H1 (cell line): Measurements from ENCODE around the gene ANKRD2. TPM values are rescaled to one million over a fixed set of nuclear protein-coding genes. Genes with fewer than 3 reads are reported as not detected.

Source experiments
- CTCF ChIA-PET: fragments of 300-600 bp; sonication (Branson Sonifier 250); formaldehyde crosslinking; loops from one replicate; lab custom pipeline; 2021; ENCODE audit not compliant: partially characterized antibody; lab: Charles Lee
- POLR2A ChIA-PET: fragments of 300-600 bp; sonication (Branson Sonifier 250); formaldehyde crosslinking; loops from one replicate; lab custom pipeline; 2021; ENCODE audit warnings: inconsistent platforms; ENCODE audit not compliant: partially characterized antibody; lab: Charles Lee
- DNase-seq, 2 experiments: peaks; one replicate each; pipeline versions ENCODE4 v3.0.0 to v3.0.0-alpha.2; 2010 to 2022; ENCODE audit warnings: low spot score in 2 of 2, low read depth in 1 of 2, mixed read lengths in 1 of 2
- FAIRE-seq: peaks from 2 replicates; lab custom pipeline; 2011; peaks lifted over from hg19 to GRCh38; lab: Jason Lieb, UNC
- H2AFZ ChIP-seq: 2 replicates; pipeline ENCODE4 v1.8.1; 2012; ENCODE audit warnings: low read length, inconsistent platforms
- H2AK5ac ChIP-seq: 2 replicates; pipeline ENCODE4 v1.6.1; 2013; ENCODE audit warnings: low read depth, low read length
- H2BK120ac ChIP-seq: replicated peaks from 2 replicates; pipeline ENCODE3; 2013; ENCODE audit warnings: low read depth, low read length, inconsistent platforms
- H2BK12ac ChIP-seq: 2 replicates; pipeline ENCODE4 v1.6.1; 2013; ENCODE audit warnings: low read depth, low read length
- H2BK15ac ChIP-seq: 2 replicates; pipeline ENCODE4 v1.6.1; 2013; ENCODE audit warnings: low read length
- H2BK20ac ChIP-seq: 2 replicates; pipeline ENCODE4 v1.6.1; 2013; ENCODE audit warnings: low read length
- H2BK5ac ChIP-seq: 2 replicates; pipeline ENCODE4 v1.6.1; 2013; ENCODE audit warnings: low read depth, low read length
- H3K14ac ChIP-seq: 2 replicates; pipeline ENCODE4 v1.6.1; 2013; ENCODE audit warnings: inconsistent platforms; ENCODE audit not compliant: insufficient read length
- H3K18ac ChIP-seq: 2 replicates; pipeline ENCODE4 v1.6.1; 2013; ENCODE audit warnings: low read length; ENCODE audit errors: extremely low read depth
- H3K23ac ChIP-seq: 2 replicates; pipeline ENCODE4 v1.6.1; 2013; ENCODE audit warnings: inconsistent platforms; ENCODE audit not compliant: insufficient read length
- H3K23me2 ChIP-seq: 2 replicates; pipeline ENCODE4 v1.6.1; 2013; ENCODE audit warnings: low read depth, low read length
- H3K27ac ChIP-seq: 2 replicates; pipeline ENCODE4 v1.6.1; 2011; ENCODE audit warnings: low read depth, low read length, inconsistent platforms
- H3K27me3 ChIP-seq, 4 experiments: replicated peaks in 1 of 4; 1 replicate in 1 of 4; 2 replicates in 3 of 4; pipeline versions ENCODE4 v1.6.1 to v1.8.1; 2011 to 2013; ENCODE audit warnings: low read length in 3 of 4, mild to moderate bottlenecking in 3 of 4, inconsistent platforms in 2 of 4, mixed read lengths in 2 of 4, moderate library complexity in 1 of 4; ENCODE audit not compliant: control insufficient read depth in 3 of 4, insufficient read depth in 3 of 4; ENCODE audit errors: extremely low read depth in 1 of 4
- H3K36me3 ChIP-seq, 4 experiments: 2 replicates each; pipeline versions ENCODE4 v1.6.1 to v1.8.1; 2011 to 2013; ENCODE audit warnings: mild to moderate bottlenecking in 4 of 4, low read length in 3 of 4, moderate library complexity in 2 of 4, control low read depth in 1 of 4, inconsistent platforms in 1 of 4; ENCODE audit not compliant: insufficient read depth in 4 of 4, control insufficient read depth in 2 of 4
- H3K4ac ChIP-seq: replicated peaks from 2 replicates; pipeline ENCODE3; 2013; ENCODE audit warnings: low read length, low read depth, mixed read lengths, inconsistent platforms; ENCODE audit not compliant: insufficient read length
- H3K4me1 ChIP-seq, 4 experiments: replicated peaks in 1 of 4; 1 replicate in 1 of 4; 2 replicates in 3 of 4; pipeline versions ENCODE4 v1.6.1 to v1.8.1; 2011 to 2013; ENCODE audit warnings: low read length in 3 of 4, inconsistent platforms in 2 of 4, mixed read lengths in 1 of 4; ENCODE audit not compliant: insufficient read depth in 4 of 4, control insufficient read depth in 3 of 4
- H3K4me2 ChIP-seq, 2 experiments: 2 replicates each; pipeline versions ENCODE4 v1.6.1 to v1.8.1; 2011 to 2013; ENCODE audit warnings: low read depth in 2 of 2, low read length in 2 of 2, control low read depth in 1 of 2, inconsistent platforms in 1 of 2, mild to moderate bottlenecking in 1 of 2; ENCODE audit not compliant: insufficient read depth in 1 of 2
- H3K4me3 ChIP-seq, 4 experiments: fragments of 200-600, 300-600 bp in 1 of 4; sonication (generic), shearing (Covaris generic), sonication (Bioruptor Twin) in 1 of 4; 2 replicates each; pipeline versions ENCODE4 v1.5.1 to v1.8.1; 2011 to 2016; ENCODE audit warnings: low read length in 4 of 4, low read depth in 3 of 4, control low read depth in 2 of 4, inconsistent platforms in 2 of 4, mild to moderate bottlenecking in 2 of 4, mixed read lengths in 1 of 4, moderate library complexity in 1 of 4; ENCODE audit not compliant: insufficient read depth in 2 of 4; ENCODE audit errors: extremely low read depth in 1 of 4
- H3K56ac ChIP-seq: replicated peaks from 2 replicates; pipeline ENCODE3; 2013; ENCODE audit warnings: low read depth, mild to moderate bottlenecking, mixed read lengths, low read length, inconsistent platforms; ENCODE audit not compliant: insufficient read length
- H3K79me1 ChIP-seq: 2 replicates; pipeline ENCODE4 v1.6.1; 2013; ENCODE audit warnings: low read depth, low read length, control low read depth
- H3K79me2 ChIP-seq, 2 experiments: 2 replicates each; pipeline versions ENCODE4 v1.6.1 to v1.8.1; 2012 to 2013; ENCODE audit warnings: low read length in 2 of 2, mild to moderate bottlenecking in 2 of 2, inconsistent platforms in 1 of 2; ENCODE audit not compliant: insufficient read depth in 2 of 2, control insufficient read depth in 1 of 2
- H3K9ac ChIP-seq, 4 experiments: replicated peaks in 1 of 4; 1 replicate in 1 of 4; 2 replicates in 3 of 4; pipeline versions ENCODE4 v1.6.1 to v1.8.1; 2011 to 2013; ENCODE audit warnings: low read depth in 3 of 4, low read length in 3 of 4, control low read depth in 2 of 4, mild to moderate bottlenecking in 2 of 4, moderate library complexity in 2 of 4, inconsistent platforms in 1 of 4; ENCODE audit errors: extremely low read depth in 1 of 4
- H3K9me3 ChIP-seq, 2 experiments: 2 replicates each; pipeline versions ENCODE4 v1.6.1 to v1.8.1; 2012 to 2013; ENCODE audit warnings: mild to moderate bottlenecking in 2 of 2, moderate library complexity in 2 of 2, control low read depth in 1 of 2, inconsistent platforms in 1 of 2, low read depth in 1 of 2, low read length in 1 of 2, mixed read lengths in 1 of 2; ENCODE audit not compliant: insufficient read depth in 2 of 2
- H4K20me1 ChIP-seq, 2 experiments: replicated peaks in 1 of 2; 2 replicates each; pipeline versions ENCODE3 to v1.8.1; 2011 to 2013; ENCODE audit warnings: inconsistent platforms in 2 of 2, low read length in 2 of 2, mild to moderate bottlenecking in 1 of 2; ENCODE audit not compliant: insufficient read depth in 2 of 2, control insufficient read depth in 1 of 2
- H4K5ac ChIP-seq: 2 replicates; pipeline ENCODE4 v1.6.1; 2013; ENCODE audit warnings: low read length, low read depth, mixed read lengths, inconsistent platforms; ENCODE audit not compliant: insufficient read length
- H4K8ac ChIP-seq: 2 replicates; pipeline ENCODE4 v1.8.0; 2013; ENCODE audit warnings: mild to moderate bottlenecking, moderate library complexity, low read length, inconsistent platforms; ENCODE audit not compliant: insufficient read depth; ENCODE audit errors: extremely low read depth
- H4K91ac ChIP-seq: replicated peaks from 2 replicates; pipeline ENCODE3; 2013; ENCODE audit warnings: low read length, mixed read lengths, inconsistent platforms; ENCODE audit not compliant: insufficient read length
- CTCF ChIP-seq, 3 experiments: IDR thresholded peaks; 1 replicate in 2 of 3; 2 replicates in 1 of 3; pipeline versions ENCODE4 v1.5.1 to v1.6.1; 2011; ENCODE audit warnings: low read length in 3 of 3, mild to moderate bottlenecking in 3 of 3, inconsistent platforms in 2 of 3, low read depth in 1 of 3, moderate library complexity in 1 of 3; ENCODE audit not compliant: insufficient read depth in 1 of 3; ENCODE audit errors: control extremely low read depth in 1 of 3
- RAD21 ChIP-seq, 2 experiments: IDR thresholded peaks in 1 of 2; conservative IDR thresholded peaks in 1 of 2; 2 replicates each; pipeline ENCODE4 v1.6.1; 2011; ENCODE audit warnings: low read depth in 2 of 2, low read length in 2 of 2, improper control_type of control experiment in 1 of 2, inconsistent platforms in 1 of 2, mild to moderate bottlenecking in 1 of 2, moderate library complexity in 1 of 2
- RNF2 ChIP-seq: fragments of 200-900, 300-1000 bp; sonication (generic); IDR thresholded peaks from 2 replicates; pipeline ENCODE4 v1.7.1; 2016; ENCODE audit warnings: borderline replicate concordance, low read depth, mild to moderate bottlenecking, antibody characterized with exemption, low read length; ENCODE audit not compliant: poor library complexity, severe bottlenecking; ENCODE audit errors: missing control alignments
- RXRA ChIP-seq: IDR thresholded peaks from 2 replicates; pipeline ENCODE4 v1.6.1; 2011; ENCODE audit warnings: low read depth, mild to moderate bottlenecking, low read length, moderate library complexity; ENCODE audit not compliant: insufficient read depth
- TEAD4 ChIP-seq: IDR thresholded peaks from 2 replicates; pipeline ENCODE4 v1.6.1; 2012; ENCODE audit warnings: low read depth, low read length, inconsistent platforms, mixed read lengths
- USF2 ChIP-seq: IDR thresholded peaks from 2 replicates; pipeline ENCODE4 v1.6.1; 2011; ENCODE audit warnings: low read length, improper control_type of control experiment
- YY1 ChIP-seq: IDR thresholded peaks from 2 replicates; pipeline ENCODE4 v1.6.1; 2011; ENCODE audit warnings: low read depth, mild to moderate bottlenecking, low read length
- WGBS, 2 experiments: shearing (Covaris generic) in 1 of 2; methylation state at CpG; one replicate each; pipeline versions ENCODE4 v1.1.6 to v1.1.7; 2013 to 2015; ENCODE audit warnings: low lambda C conversion rate in 2 of 2, mixed read lengths in 2 of 2, inconsistent platforms in 1 of 2, low coverage in 1 of 2, missing lambda C conversion rate in 1 of 2; ENCODE audit not compliant: insufficient replicate concordance in 2 of 2, insufficient coverage in 1 of 2, insufficient read length in 1 of 2; ENCODE audit errors: extremely low coverage in 1 of 2, missing lambda C conversion rate in 1 of 2; 5-methylcytosine and 5-hydroxymethylcytosine counted together
- polyA plus RNA-seq, 7 experiments: library from polyadenylated mRNA; depleted of rRNA in 3 of 7; stranded (reverse) in 5 of 7; unstranded in 2 of 7; fragments of >200 nt in 5 of 7; fragments of 200-250 nt in 2 of 7; gene quantifications; 1 replicate in 5 of 7; 2 replicates in 1 of 7; 4 replicates in 1 of 7; pipeline versions ENCODE4 v1.2.1 to v1.2.3, GENCODE V29; 2011 to 2013; ENCODE audit warnings: missing spikeins in 2 of 7, mixed read lengths in 2 of 7
- total RNA-seq: library from RNA; stranded (reverse); fragmentation: NEBNext Ultra II Directional; extraction: Animal tissue kit (Norgen Biotek cat#: 25700); gene quantifications from 2 replicates; pipeline ENCODE4 v1.2.1, GENCODE V29; 2021

Gene ANKRD2
- total and polyA plus RNA-seq, 2 of the 8 experiments (the other 6 are each of a cell fraction or from before 2014, with no cell fraction given): not detected

- CTCF ChIA-PET: interaction anchor here (0.6 to 12.2 kb wide), 39 partner anchors 10 to 213 kb away, joined by 3 to 152 read pairs (median 5); partner anchors contain the start of genes ANKRD2, HOGA1 and MORN4
- Histone ChIP-seq H3K23ac (no peak overlapping the region), H2AFZ (no peak overlapping the region), H3K23me2 (no peaks in the 10 kb centered on the region), H4K20me1 (peaks cover 0 to 2% of the 10 kb centered on the region in 2 experiments), H3K27me3 (no peaks in the 10 kb centered on the region), H3K36me3 (peaks cover 0 to 3% (median 2%) of the 10 kb centered on the region in 4 experiments; a peak in 1 of 8 replicates), H2BK120ac (no peak overlapping the region), H2BK12ac (no peak overlapping the region), H3K79me1 (no peaks in the 10 kb centered on the region), H3K4me3 (no peak overlapping the region), H3K14ac (no peak overlapping the region), H3K4ac (no peak overlapping the region), H3K4me1 (peaks cover 0 to 5% (median 3%) of the 10 kb centered on the region in 4 experiments; a peak in 5 of 7 replicates), H4K91ac (no peak overlapping the region), H3K9ac (no peak overlapping the region), H2BK15ac (no peak overlapping the region), H4K8ac (no peak overlapping the region), H2AK5ac (no peak overlapping the region), H2BK20ac (no peak overlapping the region), H4K5ac (peak overlapping the region; percentile 19), H3K27ac (no peak overlapping the region), H3K18ac (no peak overlapping the region), H3K79me2 (no peaks in the 10 kb centered on the region), H3K9me3 (no peaks in the 10 kb centered on the region), H3K56ac (no peak overlapping the region), H3K4me2 (no peak overlapping the region), H2BK5ac (no peak overlapping the region)
- FAIRE-seq (peak; percentile 65), DNase-seq (peak in 1 of 2 experiments; percentile 27)
- 44% methylated on average over 2 of the region's 2 CpGs; no CpG with 5 or more reads in 1 of the 2 experiments for WGBS, 2 experiments
- POLR2A ChIA-PET: interaction anchor here (1.2 to 1.3 kb wide), 2 partner anchors 35 to 148 kb away, joined by 3 to 4 read pairs; no protein-coding TSS in a partner anchor
- no peak for TF ChIP-seq USF2
- TF ChIP-seq RXRA: no peak
- peak in 2 of 3 experiments; percentile 49 to 73; a peak in 3 of 4 replicates for TF ChIP-seq CTCF (IDR thresholded peaks at IDR 0.05; ENCODE audit: control extremely low read depth in 1 of 3, insufficient read depth in 1 of 3, low read depth in 1 of 3, low read length in 3 of 3)
- no peak for TF ChIP-seq RNF2
- 0 out of 2 replicates have a peak, but pooled peaks have one; percentile 9 for TF ChIP-seq YY1
- peak; percentile 82 for TF ChIP-seq TEAD4
- peak; percentile 83 to 87 for TF ChIP-seq RAD21 (IDR thresholded peaks at IDR 0.05 in 1 of 2, conservative IDR thresholded peaks at IDR 0.05 in 1 of 2; ENCODE audit: low read depth in 2 of 2, low read length in 2 of 2)
Measured at GRCh38 chr10:97612386-97612785, 39.8 kb downstream of the ANKRD2 start.
